ENCODE measurements around the gene MEGF6.

The MEGF6 gene

GRCh38 chr1:3645666-3646355 lies 34.5 kb upstream of the MEGF6 start:
- no peak for DNase-seq

GRCh38 chr1:3645247-3645646 lies 33.9 kb upstream of the MEGF6 start:
- DNase-seq: no peak

DNA sequence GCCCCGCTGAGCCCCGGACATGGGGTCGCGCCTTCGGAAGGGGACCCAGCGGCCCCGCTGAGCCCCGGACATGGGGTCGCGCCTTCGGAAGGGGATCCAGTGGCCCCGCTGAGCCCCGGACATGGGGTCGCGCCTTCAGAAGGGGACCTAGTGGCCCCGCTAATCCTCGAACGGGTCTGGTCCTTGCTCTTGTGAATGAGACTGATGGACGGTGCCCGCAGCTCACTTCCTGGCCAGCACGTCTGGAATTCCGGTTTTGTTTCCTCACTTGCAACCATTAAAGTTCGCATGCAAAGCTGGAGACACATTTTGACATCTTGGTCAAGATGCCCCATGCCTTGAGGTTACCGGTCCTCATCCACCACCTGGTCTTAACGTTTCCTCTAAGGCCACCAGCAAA lies 33.0 kb upstream of the MEGF6 start:
- DNase-seq: no peak

DNA sequence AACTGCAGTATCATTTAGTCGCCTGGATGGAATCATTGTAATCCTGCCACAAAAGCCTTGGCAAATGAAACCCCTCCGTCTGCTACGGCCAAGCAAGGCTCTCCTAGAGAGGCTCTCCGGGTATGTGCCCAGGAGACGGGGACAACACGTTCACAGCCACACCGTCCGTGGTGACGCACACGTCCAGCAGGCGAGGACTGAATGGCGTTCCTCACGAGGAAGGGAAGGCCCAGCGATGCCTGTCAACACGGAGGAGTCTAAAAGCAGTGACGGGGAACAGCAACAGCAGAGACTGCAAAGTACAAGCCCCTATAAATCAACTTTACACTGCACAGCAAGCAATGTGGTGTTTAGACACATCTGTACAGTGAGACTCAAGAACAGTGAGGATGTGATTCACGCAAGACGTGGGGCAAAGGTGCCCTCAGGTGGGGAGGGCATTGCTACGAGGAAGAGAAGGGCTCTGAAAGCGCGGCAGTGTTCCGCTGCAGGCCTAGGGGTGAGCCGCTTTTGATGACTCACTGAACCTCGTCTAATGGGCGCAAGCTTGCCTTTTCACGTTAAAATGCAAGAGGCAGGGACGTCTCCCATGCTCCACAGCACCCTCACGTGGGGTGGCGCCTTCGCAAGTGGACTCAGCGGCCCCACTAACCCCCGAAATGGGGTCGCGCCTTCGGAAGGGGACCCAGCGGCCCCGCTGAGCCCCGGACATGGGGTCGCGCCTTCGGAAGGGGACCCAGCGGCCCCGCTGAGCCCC lies 31.8 kb upstream of the MEGF6 start:
- DNase-seq: no peak

GRCh38 chr1:3641816-3642215 lies 30.5 kb upstream of the MEGF6 start:
- DNase-seq: no peak

DNA sequence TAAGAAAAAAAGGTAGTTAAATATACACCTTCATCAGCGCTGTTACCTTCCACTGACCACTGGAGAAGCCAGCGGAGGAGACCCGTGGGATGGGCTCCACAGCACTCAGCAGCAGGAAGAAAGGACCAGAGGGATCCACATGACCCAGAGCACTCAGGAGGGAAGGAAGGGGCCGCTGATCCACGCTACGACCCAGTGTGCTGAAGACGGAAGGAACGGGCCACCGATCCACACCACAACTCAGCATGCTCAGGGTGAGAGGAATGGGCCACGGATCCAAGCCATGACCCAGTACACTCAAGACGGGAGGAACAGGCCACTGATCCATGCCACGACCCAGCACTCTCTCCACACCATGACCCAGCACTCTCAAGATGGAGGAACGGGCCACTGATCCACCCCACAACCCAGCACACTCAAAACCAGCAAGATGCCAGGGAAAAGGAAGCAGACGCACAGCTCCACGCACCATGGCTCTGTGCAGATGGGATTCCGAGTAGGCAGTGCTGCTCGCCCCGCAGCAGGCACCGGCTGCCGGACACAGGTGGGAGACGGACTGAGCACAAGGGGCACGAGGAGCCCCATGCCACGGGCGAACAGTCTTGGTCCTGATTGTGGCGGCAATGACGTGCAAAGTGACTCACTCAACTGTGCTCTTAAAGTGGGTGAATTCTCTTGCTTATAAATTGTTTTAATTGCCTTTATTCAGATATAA lies 29.9 kb upstream of the MEGF6 start:
- DNase-seq: no peak

GRCh38 chr1:3640121-3640837 lies 29.0 kb upstream of the MEGF6 start:
- no peak for DNase-seq

DNA sequence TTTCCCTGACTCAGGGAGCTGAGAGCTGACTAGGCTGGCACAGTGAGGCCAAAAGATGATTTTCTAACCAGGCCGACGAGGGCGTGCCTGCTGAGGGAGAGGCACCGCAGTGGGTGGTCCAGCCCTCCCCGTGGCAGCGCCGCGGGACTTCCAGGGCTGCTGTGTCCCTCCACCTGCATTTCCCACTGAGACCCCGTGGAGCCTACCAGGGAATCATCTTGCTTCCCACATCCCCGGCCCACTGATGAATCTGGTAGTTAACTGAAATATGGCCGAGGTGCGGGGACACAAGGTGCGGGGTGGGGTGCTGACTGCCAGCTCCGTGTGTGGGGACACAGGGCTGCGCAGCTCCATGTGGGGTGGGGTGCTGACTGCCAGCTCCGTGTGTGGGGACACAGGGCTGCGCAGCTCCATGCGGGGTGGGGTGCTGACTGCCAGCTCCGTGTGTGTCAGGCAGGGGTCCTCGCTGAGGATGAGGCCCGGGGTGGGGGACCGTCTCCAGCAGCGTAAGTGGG lies 28.1 kb upstream of the MEGF6 start:
- DNase-seq: no peak

GRCh38 chr1:3638676-3639075 lies 27.4 kb upstream of the MEGF6 start:
- no peak for DNase-seq

- DNase-seq: no peak
Measured at GRCh38 chr1:3638027-3638426, 26.7 kb upstream of the MEGF6 start.

GRCh38 chr1:3636531-3636930 lies 25.2 kb upstream of the MEGF6 start:
- DNase-seq: no peak

DNA sequence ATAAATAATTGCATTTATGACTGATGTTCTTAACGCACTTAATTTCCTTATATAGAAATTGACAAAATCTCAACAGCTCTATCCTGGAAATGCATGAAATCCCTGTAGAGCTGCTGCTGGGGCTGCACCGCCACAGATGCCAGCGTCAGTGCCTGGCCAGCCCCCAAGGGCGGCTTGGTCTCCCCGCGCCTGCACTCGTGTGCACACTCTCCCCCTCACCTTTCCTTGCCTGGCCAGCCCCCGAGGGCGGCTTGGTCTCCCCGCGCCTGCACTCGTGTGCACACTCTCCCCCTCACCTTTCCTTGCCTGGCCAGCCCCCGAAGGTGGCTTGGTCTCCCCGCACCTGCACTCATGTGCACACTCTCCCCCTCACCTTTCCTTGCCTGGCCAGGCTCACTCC lies 24.8 kb upstream of the MEGF6 start:
- no peak for DNase-seq

GRCh38 chr1:3634059-3634800 lies 22.9 kb upstream of the MEGF6 start:
- no peak for DNase-seq

DNA sequence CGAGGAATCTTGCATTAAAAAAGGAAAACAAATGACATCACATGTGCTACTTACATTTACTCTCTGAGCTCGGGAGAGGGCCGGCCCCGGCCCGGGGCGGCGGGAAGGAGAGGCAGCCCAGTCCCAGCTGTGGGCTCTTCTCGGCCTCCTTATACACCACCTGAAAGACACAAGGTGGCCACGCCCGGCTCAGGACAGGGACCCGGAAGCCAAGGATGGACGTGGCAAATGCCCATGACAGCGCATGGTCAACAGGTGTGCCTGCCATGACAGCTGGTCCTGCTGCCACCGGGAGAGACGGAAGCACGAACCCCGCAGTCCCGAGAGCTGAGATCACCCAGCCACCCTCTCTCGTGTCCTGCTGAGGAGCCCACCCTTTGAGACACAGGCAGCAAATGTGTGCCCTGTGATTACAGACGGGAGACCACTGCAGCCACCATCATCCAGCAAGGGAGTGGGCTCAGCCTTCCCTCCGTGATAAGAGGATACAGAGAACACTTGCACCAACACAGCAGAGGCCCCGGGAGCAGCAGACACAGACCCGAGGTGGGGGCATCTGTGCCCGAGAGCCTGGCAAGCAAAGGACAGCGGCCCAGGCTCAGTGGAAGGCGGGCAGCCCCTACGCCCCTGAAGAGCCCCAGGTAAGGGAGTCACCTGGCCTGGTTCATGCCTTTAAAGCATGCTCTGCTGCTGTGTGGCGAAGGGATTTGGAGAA lies 22.2 kb upstream of the MEGF6 start:
- no peak for DNase-seq

DNA sequence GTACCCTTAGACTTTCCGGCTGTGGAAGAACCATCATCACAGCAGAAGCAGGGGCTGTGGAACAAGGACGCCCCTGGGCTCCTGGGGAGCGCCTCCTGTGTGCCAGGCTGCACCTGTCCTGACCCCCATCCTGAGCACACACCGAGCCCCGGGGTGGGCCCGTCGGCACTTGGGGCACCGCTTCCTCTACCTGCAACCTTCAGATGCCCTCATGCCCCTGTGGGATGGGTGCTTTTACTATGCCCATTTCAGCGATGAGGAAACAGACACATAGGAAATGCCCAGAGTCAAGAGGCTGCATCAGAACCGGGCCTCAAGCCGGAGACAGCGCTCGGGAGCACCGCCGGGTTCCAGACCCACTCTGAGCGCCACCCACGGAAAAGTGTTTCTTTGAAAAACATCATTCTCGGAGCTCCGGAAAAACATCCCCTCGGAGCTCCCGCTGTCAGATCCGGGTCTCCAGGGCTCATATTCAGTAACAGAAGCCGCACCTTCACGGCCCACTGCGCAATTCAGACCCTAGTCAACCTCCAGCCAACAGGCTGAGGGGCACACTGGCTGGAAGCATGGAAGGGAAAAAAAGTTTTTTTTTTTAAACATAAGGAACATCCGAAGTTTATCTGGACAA lies 21.5 kb upstream of the MEGF6 start:
- no peak for DNase-seq

GRCh38 chr1:3632298-3632697 lies 21.0 kb upstream of the MEGF6 start:
- no peak for DNase-seq

GRCh38 chr1:3631320-3632260 lies 20.3 kb upstream of the MEGF6 start:
- DNase-seq: no peak

DNA sequence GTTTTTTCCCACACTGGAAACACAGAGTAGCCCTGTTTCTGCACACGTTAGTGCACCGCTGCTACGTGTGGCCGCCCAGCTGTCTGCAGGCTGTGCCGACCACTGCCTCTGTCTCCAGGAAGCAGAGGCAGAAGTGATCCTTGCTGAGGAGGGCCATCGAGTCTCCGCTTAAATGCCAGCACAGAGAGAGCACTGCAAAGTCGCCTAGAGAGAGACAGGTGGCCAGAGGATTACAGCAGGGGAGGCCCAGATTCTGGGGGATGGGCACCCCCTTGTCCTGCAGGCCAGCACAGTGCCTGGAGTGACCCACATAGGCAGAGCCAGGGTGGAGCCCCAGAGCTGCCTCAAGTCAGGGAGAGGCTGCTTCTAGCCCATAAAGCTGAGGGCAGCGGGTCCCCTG lies 19.6 kb upstream of the MEGF6 start:
- DNase-seq: no peak

GRCh38 chr1:3630161-3630611 lies 18.9 kb upstream of the MEGF6 start:
- DNase-seq: no peak

Measured in NCI-H446 treated with DMSO at 0.1 percent for 48 hours (cell line).